GM21390 (cell line): ENCODE results near the gene ZNF700.
"Not testable (repeated sequence)": the region's sequence is repeated elsewhere in the genome, so short reads cannot be mapped to it uniquely, and the experiment has no call there.

Source experiments
- ATAC-seq: cut with Tn5 transposase; IDR thresholded peaks from one replicate; pipeline ENCODE4 v1.9.1; 2021; ENCODE audit not compliant: unreplicated experiment

Gene ZNF700

DNA sequence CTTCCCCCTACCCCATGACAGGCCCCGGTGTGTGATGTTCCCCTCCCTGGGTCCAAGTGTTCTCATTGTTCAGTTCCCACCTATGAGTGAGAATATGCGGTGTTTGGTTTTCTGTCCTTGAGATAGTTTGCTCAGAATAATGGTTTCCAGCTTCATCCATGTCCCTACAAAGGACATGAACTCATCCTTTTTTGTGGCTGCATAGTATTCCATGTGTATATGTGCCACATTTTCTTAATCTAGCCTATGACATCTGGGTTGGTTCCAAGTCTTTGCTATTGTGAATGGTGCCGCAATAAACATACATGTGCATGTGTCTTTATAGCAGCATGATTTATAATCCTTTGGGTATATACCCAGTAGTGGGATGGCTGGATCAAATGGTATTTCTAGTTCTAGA lies 13.5 kb downstream of the ZNF700 start:
- ATAC-seq = not testable (repeated sequence)

DNA sequence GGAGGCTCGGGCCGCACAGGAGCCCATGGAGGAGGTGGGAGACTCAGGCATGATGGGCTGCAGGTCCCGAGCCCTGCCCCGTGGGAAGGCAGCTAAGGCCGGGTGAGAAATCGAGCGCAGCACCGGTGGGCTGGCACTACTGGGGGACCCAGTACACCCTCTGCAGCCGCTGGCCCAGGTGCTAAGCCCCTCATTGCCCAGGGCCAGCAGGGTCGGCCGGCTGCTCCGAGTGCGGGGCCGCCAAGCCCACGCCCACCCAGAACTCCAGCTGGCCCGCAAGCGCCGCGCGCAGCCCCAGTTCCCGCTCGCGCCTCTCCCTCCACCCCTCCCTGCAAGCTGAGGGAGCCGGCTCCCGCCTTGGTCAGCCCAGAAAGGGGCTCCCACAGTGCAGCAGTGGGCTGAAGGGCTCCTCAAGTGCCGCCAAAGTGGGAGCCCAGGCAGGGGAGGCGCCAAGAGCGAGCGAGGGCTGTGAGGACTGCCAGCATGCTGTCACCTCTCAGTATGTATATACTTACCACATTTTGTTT lies 16.5 kb downstream of the ZNF700 start:
- ATAC-seq = not testable (repeated sequence)

DNA sequence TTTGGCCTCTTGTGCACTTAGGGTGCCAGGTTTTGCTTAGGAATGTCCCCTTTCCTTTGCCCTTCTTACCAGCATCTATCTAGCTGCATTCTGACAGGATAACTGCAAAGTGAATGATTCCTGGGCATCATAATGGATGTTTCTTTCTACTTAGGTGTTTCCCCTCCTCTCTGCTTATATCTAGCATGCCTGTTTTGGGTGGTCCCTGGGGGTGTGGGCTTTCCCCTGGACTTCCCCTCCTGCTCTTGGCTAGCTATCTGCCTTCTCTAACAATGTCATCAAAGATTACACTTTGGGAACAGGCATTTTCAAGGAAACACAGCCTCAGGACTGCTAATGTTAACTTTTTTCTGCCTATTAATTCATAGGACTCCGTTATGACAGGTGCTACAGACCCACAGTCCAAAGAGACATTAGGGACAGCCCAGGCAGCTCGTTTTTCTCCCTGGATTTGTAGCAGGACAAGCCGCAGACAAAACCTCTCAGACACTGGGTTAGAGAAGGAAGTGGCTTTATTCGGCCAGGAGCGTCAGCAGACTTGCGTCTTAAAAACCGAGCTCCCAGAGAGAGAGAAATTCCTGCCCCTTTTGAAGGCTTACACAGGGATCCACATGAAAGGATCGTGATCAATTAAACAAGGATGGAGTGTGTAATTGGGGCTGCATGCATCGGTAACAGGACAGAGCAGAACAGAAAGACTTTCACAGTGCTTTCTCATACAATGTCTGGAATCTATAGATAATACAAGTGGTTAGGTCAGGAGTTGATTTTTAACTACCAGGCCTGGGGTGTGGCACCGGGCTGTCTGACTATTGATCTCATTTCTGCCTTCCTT lies 17.3 kb downstream of the ZNF700 start:
- ATAC-seq = no peak

DNA sequence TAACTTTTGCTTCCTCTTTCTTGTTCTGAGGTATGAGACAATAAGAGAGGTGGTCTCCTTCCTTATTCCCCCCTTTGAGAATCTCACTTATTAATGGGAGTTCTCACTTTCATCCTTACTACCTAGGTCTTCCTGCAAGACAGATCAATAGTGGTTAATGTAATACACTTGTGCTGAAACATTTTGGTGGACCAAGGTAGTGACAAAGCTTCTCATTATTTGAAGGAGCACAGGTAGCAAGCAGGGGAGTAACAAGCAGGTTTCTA lies 17.9 kb downstream of the ZNF700 start:
- no peak for ATAC-seq

DNA sequence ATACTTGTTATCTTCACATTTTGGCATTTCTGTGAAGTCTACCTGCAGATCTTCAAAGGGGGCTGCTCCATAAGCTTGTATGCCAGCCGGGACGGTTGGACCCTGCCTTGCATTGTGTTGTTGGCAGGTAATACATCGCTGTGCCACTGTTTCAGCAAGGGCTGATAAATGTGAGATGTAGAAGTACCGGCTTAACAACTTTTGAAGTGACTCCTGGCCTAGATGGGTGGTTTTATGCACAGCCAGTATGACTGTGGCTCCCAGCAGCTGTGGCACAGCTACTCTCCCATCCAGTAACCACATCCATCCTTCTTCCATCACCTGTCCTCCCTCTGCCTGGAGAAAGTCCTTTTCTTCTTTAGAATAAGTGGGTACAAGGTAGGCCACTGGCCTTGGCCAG lies 19.7 kb downstream of the ZNF700 start:
- no peak for ATAC-seq

DNA sequence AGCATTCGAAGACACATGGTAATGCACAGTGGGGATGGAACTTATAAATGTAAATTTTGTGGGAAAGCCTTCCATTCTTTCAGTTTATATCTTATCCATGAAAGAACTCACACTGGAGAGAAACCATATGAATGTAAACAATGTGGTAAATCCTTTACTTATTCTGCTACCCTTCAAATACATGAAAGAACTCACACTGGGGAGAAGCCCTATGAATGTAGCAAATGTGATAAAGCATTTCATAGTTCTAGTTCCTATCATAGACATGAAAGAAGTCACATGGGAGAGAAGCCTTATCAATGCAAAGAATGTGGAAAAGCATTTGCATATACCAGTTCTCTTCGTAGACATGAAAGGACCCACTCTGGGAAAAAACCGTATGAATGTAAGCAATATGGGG lies 23.7 kb downstream of the ZNF700 start:
- ATAC-seq = no peak

DNA sequence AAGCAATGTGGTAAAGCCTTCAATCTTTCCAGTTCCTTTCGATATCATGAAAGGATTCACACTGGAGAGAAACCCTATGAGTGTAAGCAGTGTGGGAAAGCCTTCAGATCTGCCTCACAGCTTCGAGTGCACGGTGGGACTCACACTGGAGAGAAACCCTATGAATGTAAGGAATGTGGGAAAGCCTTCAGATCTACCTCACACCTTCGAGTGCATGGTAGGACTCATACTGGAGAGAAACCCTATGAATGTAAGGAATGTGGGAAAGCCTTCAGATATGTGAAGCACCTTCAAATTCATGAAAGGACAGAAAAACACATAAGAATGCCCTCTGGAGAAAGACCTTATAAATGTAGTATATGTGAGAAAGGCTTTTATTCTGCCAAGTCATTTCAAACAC lies 24.3 kb downstream of the ZNF700 start:
- ATAC-seq = no peak

DNA sequence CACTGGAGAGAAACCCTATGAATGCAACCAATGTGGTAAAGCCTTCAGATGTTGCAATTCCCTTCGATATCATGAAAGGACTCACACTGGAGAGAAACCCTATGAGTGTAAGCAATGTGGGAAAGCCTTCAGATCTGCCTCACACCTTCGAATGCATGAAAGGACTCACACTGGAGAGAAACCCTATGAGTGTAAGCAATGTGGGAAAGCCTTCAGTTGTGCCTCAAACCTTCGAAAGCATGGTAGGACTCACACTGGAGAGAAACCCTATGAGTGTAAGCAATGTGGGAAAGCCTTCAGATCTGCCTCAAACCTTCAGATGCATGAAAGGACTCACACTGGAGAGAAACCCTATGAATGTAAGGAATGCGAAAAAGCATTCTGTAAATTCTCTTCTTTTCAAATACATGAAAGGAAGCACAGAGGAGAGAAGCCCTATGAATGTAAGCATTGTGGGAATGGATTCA lies 24.7 kb downstream of the ZNF700 start:
- ATAC-seq = not testable (repeated sequence)

DNA sequence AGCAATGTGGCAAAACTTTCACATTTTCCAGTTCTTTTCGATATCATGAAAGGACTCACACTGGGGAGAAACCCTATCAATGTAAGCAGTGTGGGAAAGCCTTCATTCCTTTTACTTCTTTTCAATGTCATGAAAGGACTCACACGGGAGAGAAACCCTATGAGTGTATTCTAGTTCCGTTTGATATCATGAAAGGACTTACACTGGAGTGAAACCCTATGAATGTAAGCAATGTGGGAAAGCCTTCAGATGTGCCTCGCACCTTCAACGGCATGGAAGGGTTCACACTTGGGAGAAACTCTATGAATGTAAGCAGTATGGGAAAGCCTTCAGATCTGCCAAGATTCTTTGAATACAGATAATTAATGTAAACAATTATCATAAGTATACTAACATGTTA lies 25.4 kb downstream of the ZNF700 start:
- ATAC-seq = no peak

DNA sequence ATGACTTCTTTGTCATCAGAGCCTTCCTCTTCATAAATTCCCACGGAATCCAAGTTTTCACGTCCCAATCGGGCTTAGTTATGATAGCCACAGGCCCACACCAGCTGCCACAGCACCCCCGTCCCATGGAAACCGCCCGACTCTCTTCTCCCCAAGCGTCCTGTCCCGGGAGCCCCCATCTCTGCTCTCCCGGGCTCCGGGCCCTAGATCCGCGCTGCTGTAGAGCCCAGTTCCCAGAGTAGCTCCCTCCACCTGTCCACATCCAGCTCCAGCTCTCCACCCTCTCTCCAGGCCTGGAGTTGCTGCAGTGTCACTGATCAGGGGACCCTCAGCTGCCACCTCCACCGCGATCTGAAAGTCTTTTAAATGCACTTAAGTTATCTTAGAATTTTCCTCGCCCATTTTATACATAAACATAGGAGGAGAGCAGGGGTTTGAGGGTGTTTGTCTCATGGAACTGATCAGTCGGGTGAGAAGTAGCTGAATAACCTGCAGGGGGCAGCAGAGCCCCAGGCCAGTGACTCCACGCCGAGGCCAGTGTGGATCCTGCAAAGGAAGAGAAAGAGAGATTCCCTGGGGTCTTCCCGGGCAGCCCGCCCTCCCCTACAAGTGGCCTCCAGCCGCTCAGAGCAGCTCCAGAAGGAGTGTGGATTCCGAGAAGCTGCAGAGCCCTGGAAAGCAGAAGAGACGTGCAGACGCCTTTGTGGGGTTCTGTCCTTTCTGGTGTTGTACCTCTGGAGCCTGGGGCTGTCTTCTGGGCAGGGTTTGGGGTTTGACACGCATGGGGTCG lies 38.9 kb downstream of the ZNF700 start:
- ATAC-seq = no peak

DNA sequence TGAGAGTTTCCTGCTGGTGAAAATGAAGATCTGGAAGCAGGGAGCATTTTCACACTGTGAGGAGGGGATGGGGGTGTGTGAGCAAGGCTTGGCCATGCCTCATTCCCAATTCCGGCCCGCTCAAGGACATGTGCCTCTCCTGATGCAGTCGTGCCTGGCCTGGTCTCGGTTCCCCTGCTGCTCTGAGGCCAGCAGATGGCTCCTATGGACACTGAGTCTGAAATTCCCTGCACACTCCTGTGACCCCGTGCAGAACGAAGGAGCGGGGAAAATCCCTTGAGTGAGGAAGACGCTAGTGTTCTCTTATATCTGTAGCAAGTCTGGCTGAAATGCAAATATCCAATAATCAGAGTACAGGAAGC lies 39.6 kb downstream of the ZNF700 start:
- ATAC-seq = peak; percentile 25

DNA sequence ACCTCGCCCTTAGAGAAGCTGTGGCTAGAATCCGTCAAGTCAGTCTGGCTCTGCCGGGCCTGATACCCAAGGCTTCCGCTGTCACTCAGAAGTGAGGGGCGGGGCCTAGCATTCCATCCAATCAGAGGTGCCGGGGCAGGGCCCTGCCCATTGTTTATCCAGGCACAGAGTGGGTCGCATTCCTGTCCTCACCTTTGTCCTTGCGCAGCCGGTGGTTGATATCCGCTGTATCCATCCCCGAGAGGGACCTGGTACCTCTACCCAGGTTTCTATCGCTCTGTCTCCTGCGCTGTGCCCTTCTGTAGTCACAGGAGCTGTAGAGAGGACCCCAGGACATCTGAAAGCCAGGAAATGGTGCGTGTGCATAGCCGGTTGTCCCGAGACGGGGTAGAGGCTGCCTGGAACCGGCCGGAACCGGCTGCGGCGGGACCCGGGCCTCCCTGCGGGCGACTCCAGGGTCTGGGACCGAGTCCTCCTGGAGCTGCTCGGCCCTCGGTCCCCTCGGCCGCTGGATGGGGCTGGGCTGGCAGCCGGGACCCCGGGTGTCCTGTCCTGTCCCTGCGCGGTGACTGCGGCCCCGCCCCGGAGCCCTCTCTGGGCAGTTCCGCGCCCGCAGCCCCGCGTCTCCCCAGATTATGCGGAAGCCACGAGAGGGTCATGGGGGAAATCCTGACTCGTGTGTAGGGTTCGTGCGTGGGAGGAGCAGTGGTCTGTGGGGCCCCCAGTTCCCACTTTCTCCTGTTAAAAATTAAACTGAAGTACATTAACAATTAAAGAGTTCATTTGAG lies 40.1 kb downstream of the ZNF700 start, which contains the start of gene ZNF763:
TSS of gene ZNF763 (plus strand) at position 183 of the 788 bp plus-strand sequence. CDS start at position 352, 169 bp downstream.
- peak; percentile 94 for ATAC-seq

DNA sequence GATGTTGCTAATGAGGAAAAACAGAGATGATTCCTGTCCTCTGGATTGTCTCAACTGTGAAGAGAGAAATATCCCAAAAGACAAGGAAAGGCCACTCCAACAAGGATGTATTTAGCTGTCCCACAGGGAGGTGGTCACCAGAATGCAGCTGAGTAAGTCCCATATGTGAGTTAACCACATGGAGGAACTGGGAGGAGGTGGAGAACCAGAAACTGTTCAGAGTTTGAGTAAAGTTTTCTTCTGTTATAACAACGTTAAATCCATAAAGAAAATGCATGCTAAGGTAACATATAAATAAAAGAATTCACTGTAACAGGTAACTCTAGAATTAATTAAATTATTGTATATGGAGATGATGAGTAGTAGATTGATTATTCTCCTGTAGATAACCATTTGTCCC lies 45.3 kb downstream of the ZNF700 start:
- ATAC-seq = no peak

DNA sequence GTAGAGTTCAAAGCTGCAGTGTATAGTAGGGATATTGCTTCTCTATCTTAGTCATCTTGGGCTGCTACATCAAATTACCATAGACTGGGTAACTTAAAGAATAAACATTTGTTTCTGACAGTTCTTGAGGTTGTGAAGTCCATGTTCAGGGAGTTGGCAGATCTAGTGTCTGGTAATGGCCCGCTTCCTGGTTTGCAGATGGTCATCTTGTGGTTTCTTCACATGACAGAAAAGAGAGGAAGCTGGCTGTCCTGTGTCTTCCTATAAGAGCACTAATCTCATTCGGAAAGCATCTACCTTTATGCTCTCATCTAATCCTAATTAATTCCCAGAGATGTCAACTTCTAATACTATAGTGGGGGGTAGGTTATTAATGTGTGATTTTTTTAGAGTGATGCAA lies 46.1 kb downstream of the ZNF700 start:
- ATAC-seq = no peak

DNA sequence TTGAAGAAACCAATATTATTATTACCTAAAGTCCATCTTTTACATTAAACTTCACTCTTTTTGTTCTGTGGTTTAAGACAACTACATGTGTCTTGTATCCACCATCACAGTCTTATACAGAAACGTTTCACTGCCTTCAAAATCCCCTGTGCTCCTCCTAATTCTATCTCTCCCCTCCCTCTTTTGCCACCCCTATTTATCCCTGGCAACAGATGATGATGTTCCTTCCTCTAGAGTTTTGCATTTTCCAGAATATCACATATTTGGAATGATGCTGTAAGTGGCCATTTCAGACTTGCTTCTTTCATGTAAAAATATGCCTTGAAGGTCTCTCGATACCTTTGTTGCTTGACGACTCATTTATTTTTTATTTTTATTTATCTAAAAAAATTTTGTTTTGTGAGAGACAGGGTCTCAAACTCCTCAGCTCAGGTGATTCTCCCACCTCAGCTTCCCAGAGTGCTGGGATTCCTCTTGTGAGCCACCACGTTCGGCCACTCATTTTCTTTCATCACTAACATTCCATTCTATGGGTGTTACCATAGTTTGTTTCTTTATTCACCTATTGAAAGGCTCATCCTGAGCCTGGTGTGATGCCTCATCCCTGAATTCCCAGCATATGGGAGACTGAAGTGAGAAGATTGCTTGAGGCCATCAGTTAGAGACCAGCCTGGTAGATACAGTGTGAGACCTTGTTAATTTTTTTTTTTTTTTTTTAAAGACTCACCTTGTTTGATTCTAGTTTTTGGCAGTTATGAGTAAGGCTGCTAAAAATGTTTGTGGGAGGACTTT lies 48.3 kb downstream of the ZNF700 start:
- no peak for ATAC-seq

DNA sequence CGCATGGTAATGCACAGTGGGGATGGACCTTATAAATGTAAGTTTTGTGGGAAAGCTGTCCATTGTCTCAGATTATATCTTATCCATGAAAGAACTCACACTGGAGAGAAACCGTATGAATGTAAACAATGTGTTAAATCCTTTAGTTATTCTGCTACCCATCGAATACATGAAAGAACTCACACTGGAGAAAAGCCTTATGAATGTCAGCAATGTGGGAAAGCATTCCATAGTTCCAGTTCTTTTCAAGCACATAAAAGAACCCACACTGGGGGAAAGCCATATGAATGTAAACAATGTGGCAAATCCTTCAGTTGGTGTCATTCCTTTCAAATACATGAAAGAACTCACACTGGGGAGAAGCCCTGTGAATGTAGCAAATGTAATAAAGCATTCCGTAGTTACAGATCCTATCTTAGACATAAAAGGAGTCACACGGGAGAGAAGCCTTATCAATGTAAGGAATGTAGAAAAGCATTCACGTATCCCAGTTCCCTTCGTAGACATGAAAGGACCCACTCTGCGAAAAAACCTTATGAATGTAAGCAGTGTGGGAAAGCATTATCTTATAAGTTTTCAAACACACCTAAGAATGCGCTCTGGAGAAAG lies 53.7 kb downstream of the ZNF700 start:
- no peak for ATAC-seq

DNA sequence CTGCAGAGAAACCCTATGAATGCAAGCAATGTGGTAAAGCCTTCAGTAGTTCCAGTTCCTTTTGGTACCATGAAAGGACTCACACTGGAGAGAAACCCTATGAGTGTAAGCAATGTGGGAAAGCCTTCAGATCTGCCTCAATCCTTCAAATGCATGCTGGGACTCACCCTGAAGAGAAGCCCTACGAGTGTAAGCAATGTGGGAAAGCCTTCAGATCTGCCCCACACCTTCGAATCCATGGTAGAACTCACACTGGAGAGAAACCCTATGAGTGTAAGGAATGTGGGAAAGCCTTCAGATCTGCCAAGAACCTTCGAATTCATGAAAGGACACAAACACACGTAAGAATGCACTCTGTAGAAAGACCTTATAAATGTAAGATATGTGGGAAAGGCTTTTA lies 54.6 kb downstream of the ZNF700 start:
- ATAC-seq = no peak

DNA sequence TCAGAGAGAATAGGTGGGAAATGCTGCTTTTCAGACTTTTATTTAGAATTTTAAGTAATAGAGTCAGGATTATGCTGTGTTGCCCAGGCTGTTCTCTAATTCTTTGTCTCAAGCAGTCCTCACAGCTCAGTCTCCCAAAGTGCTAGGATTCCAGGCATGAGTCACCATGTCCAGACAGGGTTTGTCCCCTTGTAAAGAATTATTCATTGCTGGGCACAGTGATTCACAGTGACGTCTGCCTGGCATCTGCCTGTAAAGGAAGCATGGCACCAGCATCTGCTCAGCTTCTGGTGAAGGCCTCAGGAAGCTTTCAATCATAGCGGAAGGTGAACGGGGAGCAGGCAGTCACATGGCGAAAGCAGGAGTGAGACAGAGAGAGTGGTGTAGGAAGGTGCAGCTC lies 57.6 kb downstream of the ZNF700 start:
- no peak for ATAC-seq

DNA sequence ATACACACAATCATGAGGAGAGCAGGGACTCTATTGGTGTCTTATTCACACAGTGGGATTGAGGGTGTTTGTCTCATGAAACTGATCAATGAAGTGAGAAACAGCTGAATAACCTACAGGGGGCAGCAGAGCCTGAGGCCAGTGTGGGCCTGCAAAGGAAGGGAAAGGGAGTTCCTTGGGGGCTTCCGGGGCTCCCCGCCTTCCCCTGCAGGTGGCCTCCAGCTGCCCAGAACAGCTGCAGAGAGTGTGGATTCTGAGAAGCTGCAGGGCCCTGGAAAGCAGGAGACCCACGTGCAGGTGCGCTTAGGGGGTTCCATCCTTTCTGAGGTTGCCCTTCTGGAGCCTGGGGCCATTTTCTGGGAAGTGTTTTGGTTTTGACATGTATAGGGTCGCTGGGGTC lies 60.1 kb downstream of the ZNF700 start:
- no peak for ATAC-seq

DNA sequence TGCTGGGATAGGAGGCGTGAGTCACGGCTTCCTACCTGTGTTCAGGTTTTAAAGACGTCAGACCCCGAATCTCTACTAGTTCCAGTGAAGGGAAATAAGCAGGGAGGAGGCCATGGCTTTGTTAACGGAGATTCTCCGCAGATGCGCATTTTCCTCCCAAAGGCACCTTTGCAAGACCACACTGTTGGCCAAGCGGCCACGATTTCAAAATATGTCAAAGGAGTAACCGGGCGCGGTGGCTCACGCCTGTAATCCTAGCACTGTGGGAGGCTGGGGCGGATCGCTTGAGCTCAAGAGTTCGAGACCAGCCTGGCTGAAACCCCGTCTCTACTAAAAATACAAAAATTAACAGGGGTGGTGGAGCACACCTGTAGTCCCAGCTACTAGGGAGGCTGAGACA lies 61.8 kb downstream of the ZNF700 start:
- ATAC-seq = no peak
